HT1080 (cell line): Measurements from ENCODE around the gene ELL2. TPM values are rescaled to one million over a fixed set of nuclear protein-coding genes. Genes with fewer than 3 reads are reported as not detected.
A peak's percentile ranks its signal among the peaks of the same experiment; 100 is the strongest.
"Not testable (repeated sequence)": the region's sequence is repeated elsewhere in the genome, so short reads cannot be mapped to it uniquely, and the experiment has no call there.

Experiments
- DNase-seq: peaks from one replicate; pipeline ENCODE4 v3.0.0-alpha.2; 2015; ENCODE audit warnings: low read depth
- total RNA-seq: library from RNA; depleted of rRNA; stranded (reverse); fragments of >200 nt; shearing (Covaris generic); gene quantifications from 2 replicates; pipeline ENCODE4 v1.2.3, GENCODE V29; 2014

The ELL2 gene
- total RNA-seq, 1 experiment from 2014 or later: 61.1 TPM

DNA sequence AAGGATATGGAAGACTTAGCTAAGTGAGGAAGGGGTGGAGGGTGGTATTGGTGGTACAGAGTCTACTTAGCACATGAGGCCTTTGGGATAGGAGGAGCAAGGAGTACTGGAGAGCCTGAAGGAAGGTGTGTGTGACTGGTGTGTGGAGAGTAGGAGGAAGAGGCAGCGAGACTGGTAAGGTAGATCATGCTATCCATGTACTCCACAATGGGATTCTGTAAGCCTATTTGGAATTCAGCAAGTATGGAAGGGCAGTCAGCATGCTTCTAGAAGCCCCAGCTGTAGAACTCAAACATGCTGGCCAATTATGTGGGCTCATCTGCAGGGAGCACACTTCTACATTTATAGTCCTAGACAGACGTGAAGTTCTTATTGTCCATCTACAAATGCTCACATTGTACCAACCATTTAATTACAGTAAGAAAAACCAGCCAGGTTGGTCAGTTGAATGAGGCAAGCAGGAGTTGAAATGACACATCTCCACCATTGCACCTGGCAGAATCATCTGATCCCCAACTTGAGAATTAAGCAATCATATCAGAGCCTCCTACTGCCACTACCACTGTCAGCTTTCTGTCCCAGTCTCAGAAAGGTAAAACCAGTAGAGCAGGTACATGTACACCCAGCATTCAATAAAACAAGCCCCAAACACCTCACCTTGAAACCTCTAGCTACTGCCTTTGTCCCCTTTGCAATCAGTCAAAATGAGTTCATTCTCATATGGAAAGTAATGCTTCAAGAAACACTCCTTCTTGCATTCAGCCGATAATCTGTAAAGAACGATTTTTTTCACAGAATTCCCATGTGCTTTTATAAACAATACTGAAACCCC lies 78.2 kb downstream of the ELL2 start:
- DNase-seq: no peak

DNA sequence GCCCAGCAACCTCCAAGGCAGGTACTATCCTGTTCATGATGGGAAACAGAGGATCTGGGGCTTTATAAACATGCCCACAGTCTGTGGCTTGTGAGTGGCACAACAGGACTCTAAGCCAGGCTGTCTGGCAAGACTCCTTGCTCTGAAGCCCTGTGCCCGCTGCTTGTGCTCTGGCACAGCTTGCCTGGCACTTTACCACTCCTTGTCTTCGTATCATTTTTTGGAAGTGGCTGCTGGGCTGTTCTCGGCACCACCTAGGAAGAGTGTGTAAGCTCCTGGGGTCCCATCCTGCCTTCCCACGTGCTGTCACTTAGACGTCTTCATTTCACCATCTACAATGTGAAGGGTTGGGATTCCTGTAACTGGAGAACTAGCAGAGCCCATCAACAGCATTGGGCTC lies 79.8 kb downstream of the ELL2 start:
- DNase-seq: no peak

DNA sequence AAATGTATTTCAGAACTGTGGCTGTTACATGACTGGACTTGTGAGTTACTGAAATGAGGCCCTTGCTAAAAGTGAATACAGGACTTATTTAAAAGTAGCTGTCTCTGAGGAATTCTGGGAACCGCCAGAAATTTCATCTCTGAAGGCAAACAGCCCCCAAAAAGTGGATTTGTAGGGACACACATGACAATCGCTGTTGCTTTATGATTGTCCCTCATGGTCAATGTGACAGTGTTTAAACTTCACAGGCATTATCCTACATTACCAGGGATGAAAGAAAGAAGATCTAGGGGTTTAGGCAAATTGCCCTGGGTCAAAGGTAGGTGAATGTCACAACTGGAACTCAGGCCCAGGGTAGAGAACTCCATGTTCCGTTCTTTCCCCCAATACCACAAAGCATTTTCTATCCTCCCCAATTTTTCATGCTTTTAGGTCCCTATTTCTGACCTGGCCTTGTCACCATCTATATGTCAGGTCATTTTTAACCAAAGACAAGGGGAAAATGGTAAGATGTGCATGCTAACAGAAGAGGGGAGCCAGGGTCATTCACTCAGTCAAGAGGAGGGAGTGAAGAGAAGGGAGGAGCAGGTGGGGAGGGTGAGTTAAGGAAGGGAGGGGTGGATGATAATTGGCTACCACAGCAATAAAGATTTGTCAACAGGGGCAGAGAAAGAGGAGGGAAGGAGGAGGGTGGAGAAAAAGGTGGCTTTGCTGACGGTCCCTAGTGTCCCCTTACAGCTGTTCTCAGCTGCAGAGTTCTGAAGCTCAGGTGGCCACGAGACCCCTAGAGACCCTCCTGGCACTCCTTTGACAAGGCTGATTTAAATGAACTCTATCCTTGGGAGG lies 81.3 kb downstream of the ELL2 start:
- no peak for DNase-seq

DNA sequence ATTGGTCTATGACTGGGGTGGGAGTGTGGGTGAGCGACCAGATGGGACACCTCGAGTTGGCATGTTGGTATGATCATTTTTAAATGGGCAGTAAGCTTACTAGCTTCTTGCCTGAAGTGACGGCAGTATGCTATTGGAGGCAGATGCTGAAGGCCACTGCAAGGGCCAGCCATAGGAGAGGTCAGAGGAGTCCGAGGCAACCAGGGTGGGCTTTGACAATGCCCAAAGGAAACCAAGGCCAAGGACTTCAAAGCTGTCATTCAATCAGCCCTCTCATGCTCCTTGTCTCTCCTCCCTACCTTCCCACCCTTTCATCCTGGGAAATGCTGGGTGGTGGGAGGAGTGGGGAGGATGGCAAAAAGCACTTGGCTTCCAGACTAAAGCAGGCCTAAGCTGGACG lies 82.0 kb downstream of the ELL2 start:
- DNase-seq: no peak

DNA sequence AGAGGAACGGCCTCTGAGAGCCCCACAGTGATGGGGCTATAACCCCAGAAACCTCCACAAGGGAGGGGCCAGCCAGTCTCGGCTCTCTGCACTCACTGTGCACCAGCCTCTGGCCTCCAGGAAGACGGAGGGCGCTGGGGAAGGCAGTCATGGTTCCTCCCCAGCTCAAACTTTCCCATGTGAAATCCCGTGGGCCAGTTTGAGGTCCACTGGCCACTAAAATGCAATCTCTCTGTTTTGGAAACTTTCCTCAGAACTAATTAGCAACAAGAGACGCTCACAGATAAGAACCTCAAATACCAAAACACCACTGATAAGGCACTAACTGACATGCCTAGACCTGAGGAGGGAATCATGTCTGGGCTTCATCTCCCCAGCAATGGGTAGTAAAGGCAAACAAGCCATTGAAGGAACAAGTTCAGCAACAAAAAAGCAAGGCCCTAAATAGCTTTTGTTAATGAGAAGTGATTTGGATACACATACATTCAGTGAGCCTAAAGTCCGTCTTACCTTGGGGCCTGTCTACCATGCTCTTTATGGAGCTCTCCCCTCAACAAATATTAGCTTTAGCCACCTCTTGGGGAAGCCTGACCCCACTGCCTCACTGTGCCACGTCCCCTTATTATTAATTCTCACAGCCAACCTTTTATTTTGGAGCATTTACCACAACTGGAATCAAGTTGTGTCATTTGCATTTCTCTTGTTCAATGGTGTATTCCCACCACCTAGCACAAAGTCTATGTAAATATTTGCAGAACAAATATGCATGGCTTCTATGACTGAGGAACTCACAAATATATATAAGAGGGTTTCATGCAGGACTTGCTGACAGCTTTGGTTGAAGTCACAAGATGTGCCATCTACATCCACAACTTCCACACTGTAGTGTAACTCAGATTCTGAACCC lies 83.0 kb downstream of the ELL2 start:
- no peak for DNase-seq

DNA sequence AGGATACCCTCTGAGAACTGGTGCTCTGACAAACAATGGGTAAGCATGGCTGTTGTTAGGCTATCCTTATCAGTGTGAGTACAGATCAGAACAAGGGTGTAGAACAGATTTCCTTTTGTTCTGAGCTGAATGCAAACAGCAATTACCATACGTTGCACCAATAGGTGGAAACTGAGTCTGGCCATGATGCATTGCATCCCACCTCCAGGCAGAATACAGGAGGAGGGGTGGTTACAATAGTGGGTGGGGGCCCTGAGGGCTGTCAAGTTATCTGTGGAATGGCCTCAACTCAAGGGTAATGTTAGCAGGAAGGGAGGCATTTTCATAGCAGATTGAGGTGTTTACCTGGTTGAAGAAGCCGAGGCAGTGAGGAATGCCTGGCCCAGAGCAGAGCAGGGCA lies 84.9 kb downstream of the ELL2 start:
- DNase-seq: no peak

DNA sequence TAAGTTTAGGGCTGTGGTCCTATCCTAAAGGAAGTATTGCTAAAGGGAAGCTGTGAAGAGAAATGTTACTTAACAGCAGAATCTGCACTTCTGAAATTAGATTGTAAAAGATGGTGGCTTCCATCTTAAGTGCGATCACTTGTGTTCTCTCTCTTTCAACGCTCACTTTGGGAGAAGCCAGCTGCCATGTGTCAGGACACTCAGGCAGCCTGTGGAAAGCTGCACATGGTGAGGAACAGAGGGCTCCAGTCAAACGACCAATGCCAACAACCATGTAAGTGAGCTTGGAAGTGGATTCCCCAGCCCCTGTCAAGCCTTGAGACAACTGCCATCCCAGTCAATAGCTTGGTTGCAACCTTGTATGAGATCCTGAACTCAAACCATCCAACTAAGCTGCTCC lies 87.4 kb downstream of the ELL2 start:
- DNase-seq: no peak

DNA sequence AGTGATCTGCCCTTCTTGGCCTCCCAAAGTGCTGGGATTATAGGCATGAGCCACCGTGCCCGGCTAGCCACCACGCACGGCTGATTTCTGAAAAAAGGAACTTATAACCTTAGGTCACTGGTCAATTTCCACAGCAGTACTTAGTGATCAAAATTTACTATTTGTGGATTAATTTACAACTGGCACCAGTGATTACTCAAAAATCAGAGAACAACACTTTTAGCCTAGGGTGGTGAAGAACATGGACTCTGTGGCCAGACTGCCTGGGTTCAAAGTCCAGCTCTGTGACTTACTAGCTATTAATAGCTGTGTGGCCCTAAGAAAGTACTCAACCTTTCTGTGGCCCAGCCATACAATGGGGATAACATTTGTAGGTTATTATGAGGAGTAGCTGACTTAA lies 88.3 kb downstream of the ELL2 start:
- DNase-seq: no peak

DNA sequence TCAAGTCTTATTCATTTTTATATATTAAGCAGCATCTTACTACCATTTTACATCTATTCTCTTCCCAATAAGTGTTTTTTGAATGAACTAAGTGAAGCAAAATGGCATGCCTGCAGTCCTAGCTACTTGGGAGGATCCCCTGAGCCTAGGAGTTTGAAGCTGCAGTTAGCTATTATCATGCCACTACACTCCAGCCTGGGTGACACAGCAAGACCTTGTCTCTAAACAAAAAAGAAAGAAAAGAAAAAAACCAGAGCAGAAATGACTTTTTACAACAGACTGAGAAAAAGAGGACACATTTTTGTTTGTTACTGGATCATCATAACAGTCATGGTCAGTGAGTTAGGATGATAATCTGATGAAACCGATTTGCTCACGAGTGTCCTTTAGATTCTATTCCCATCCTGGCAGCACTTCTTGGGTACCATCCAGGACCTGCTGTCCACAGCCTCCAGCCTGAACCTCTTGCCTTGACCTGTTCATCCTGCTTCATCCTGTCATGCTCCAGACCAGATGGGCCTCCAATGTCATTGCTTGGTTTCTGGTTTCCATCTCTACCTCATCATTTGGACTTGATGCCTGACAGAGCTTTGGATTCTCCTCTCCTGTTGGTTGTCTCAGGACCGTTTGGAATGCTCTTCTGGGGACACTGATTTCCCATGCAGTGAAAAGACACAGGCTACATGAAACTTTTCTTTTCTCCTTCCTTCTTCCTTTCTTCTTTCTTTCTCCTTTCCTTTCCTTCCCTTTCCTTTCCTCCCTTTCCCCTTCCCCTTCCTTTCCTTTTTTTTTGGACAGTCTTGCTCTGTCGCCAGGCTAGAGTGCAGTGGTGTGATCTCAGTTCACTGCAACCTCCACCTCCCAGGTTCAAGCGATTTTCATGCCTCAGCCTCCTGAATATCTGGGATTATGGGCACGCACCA lies 89.0 kb downstream of the ELL2 start:
- no peak for DNase-seq

DNA sequence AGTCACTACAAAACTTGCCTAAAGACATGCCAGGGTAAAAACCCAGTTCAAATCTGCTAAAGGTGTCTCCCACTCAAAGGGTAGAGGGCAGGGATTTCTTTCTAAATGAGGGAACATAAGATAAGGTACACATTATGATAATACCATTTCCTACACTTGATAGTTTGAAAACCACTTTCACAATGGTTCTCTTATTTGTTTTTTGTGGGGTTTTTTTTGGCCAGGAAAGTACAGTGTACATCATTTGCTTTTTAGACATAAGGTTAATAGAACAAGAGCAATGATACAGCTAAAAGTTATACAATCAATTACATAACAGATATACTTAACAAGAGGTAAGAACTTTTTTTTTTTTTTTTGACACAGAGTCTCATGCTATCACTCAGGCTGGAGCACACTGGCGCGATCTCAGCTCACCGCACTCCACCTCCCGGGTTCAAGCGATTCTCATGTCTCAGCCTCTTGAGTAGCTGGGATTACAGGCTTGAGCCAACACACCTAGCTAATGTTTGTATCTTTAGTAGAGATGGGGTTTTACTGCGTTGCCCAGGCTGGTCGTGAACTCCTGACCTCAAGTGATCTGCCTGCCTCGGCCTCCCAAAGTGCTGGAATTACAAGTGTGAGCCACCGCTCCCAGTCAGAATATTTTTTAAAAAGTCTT lies 90.4 kb downstream of the ELL2 start:
- DNase-seq: no peak

DNA sequence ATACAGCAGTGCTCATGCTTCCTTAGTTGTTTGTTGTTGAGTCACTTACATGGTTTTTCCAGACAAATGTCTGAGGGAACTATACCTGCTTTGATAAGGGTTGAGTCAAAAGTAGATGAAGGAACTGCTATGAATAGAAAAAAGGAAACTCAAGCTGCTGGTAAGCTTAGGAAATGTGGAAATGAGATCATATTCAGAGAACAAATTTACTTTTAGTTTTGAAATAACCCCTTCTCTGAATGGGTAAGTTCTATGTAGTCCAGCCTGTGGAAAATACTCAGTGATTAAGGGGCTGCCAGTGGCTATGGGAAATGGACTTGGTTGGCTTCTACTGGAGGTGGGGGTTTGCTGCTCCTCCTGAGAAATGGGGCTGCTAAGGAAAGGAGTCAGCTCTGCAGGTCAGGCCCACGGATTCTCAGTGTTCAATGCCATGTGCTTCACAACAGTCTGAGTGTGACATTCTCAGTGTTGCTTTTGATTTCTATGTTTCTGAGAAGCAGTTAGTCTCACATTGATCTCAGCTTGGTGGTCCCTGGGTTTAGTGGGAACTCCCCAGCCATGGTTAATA lies 91.5 kb downstream of the ELL2 start:
- peak; percentile 88 for DNase-seq

DNA sequence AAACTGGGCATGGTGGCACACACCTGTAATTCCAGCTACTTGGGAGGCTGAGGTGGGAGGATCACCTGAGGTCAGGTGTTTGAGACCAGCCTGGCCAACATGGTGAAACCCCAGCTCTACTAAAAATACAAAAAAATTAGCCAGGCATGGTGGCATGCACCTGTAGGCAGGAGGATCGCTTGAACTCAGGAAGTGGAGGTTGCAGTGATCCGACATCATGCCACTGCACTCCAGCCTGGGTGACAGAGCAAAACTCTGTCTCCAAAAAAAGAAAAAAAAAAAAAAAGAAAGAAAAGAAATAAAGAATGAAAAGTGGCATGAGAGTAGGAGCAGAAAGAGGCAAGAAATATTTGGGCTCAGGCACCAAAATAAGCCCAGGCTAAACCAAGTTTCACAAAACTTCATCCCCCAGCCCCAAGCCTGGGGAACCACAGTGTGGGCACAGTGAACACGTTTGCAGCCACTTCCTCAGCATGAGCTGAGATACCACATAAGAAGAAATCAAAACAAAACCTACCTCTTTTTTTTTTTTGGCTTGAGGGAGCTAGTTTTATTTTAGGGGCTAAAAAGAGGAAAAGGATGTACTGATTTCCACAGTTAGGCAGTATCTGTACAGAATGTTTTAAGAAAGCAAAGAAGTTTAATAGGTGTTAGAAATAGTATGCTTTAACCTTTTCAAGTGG lies 92.3 kb downstream of the ELL2 start:
- not testable (repeated sequence) for DNase-seq

DNA sequence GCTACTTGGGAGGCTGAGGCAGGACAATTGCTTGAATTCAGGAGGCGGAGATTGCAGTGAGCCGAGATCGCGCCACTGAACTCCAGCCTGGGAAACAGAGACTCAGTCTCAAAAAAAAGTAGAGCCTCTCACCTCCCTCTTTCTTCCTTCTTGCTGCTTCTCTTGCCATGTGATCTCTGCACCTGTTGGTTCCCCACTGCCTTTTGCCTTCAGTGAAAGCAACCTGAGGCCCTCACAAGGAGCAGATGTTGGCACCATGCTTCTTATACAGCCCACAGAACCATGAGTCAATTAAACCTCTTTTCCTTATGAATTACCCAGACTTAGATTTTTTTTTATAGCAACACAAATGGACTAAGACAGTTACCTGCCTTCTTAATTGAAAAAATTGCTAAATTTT lies 93.5 kb downstream of the ELL2 start:
- DNase-seq: no peak

DNA sequence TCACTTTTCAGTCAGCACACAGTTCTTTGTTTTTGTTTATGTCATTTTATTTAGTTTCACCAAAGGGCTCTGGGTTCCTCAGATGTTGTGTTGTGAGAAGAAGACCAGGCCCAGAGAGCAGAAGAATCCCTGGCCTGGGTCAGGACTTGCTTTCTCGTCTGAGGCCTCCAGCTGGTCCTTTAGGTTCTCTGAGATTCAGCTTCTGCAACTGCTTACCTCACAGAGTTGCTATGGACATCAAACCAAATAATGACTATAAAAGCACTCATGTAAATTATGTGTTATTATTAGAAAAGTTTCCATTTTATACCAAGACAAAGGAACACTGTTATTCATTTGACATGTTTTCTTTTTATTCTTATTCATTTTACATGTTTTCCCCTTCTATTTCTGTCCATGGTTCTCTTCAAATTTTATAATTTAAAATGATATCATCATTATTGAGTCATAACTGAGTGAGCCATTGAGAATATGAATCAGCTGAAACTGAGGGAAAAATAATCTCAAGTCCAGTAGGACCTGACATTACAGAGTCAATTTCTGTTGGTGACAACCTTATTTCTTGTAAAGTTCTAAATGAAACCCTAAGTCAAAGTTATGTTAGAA lies 95.1 kb downstream of the ELL2 start:
- DNase-seq: no peak

DNA sequence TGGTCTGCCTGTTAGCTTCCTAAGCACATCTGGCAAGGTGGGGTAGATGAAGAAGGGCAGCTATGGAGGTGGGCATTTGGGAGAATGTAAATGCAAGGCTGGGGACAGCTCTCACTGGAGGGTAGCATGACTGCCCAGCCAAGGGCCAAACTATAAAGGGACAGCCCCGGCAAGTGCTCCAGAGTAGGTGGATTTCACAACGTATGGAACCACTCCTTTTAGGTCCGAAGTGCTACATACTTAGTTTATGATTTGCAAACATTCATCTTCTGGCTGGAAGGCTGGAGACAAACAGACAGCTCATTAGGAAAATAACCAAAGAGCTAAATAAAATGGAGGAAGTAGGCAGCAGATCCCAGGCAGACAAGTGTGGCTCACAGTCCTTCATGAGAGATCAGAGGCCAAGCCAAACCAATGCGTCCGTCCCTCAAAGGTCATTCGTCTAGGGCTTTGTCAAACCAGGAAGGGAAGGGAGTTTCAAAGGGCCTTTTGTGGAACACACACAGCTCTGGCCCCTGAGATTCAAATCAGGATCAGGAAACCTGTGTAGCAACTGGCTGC lies 96.6 kb downstream of the ELL2 start:
- DNase-seq: no peak

DNA sequence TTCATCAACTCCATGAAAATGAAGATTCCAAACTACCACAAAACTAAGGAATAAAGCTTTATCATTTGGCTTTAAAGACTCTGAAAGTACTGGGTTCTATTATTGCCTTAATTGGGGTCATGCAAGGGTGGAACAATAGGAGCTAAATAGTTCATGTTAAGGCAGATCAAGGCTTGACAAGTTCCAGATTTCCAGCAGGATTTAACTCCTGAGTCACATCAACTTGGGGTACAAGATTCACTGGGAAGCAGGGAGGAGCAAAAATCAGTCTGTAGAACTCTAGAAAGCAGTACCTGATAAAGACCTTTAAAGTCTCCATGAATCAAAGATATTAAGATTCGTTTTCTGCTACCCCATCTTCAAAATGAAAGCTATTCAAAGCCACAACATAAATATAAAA lies 97.2 kb downstream of the ELL2 start:
- no peak for DNase-seq

DNA sequence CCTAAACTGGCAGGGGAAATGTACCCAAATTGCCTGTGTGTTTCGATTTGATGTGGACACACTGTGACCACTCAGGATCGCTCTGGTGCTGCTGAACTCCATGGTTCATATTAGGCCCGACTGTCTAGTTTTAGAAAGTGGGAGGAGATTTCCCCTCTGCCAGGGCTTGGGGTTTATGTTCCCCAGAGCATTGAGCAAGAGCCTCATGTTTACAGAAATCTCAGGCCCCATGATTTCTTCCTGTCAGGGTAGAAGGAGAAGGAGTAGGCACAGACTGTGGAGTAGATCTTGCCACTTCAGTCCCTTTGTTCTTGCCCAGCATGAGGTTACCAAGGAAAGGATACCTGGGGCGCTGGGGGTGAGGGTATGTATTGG lies 98.3 kb downstream of the ELL2 start:
- no peak for DNase-seq

DNA sequence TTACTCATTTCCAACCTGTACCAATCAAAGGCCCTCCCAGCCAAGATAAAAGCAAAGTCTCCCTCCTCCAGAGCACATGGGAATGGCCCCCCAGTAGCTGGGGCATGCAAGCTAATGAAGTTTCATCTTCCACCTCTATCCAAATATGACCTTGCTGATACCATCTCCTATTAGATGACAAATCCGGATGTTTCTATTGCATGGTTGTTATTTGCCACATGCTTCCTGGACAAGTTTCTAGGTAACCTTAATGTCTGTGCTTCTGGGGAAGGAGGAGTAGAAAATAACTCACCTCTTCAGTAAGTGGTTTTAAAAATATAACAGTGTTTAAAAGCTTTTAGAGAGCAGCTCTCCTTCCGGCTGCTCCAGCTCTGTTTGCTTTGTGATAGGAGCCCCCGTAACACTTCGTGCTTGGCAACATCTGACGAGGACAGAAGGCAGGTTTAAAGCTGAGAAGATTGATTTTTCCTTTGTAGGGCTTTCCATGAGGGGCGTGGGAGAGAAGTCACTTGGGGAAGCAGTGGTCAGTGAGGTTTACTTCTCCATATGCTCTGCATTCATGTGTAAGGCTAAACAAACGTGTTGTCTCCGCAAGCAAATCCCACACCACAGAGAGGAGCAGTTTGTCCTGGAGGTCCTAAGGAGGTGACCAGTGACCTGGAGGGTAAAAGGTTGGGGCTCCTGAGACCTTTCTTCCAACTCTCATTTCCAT lies 98.8 kb downstream of the ELL2 start:
- peak; percentile 39 for DNase-seq
